ENCODE measurements around the gene MCC.

The MCC gene

DNA sequence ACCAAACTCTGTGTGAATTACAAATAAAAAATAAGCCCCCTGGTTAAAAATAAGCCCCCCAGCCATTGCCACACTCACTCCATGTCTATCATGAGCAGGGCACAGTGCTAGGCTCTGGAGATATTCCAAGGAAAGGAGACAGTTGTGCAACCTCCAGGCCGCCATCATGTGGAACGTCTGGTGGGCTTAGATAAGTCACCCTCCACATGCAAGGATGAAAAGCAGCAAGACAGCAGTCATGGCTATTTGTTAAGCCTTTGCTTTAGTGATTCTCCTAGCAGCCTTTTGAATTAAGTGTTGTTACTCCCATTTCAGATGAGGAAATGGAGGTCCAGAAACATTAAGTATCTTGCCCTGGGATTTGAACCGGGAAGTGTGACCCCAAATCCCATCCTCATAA, 416.9 kb downstream of the MCC start:
- Histone ChIP-seq H3K4me1 (ENCODE audit: low read length) (peaks cover 7% of the 10 kb centered on the region; the same call in 1 of the 2 replicates), H2AFZ (ENCODE audit: low read length) (no peak overlapping the region), H3K4me3 (ENCODE audit: low read length) (no peak overlapping the region), H3K27ac (ENCODE audit: low read length) (no peak overlapping the region), H3K36me3 (replicated peaks; ENCODE audit: insufficient read depth, low read length) (0 out of 2 replicates have a peak, but pooled peaks cover 10% of the 10 kb centered on the region), H3K27me3 (replicated peaks; ENCODE audit: insufficient read depth, low read length) (no peaks in the 10 kb centered on the region), H3K4me2 (ENCODE audit: low read depth, low read length) (no peak overlapping the region), H3K9me3 (replicated peaks; ENCODE audit: insufficient read depth, low read length) (no peaks in the 10 kb centered on the region), H3K9me2 (replicated peaks; ENCODE audit: insufficient read depth, low read length) (no peaks in the 10 kb centered on the region), H3K9ac (ENCODE audit: low read length) (no peak overlapping the region), H3K79me2 (ENCODE audit: low read length) (peaks cover 18% of the 10 kb centered on the region; the same call in 1 of the 2 replicates), H3F3A (ENCODE audit: insufficient read depth, low read length) (no peaks in the 10 kb centered on the region), H4K20me1 (ENCODE audit: insufficient read depth, low read length) (no peaks in the 10 kb centered on the region)
- DNase-seq: no peak
- TF ChIP-seq EZH2 (optimal IDR thresholded peaks at IDR 0.05; ENCODE audit: low read depth, low read length) (no peak), EZH2phosphoT487 (IDR thresholded peaks at IDR 0.05; ENCODE audit: low read length) (no peak)
- TF ChIP-seq, protein P1, sequence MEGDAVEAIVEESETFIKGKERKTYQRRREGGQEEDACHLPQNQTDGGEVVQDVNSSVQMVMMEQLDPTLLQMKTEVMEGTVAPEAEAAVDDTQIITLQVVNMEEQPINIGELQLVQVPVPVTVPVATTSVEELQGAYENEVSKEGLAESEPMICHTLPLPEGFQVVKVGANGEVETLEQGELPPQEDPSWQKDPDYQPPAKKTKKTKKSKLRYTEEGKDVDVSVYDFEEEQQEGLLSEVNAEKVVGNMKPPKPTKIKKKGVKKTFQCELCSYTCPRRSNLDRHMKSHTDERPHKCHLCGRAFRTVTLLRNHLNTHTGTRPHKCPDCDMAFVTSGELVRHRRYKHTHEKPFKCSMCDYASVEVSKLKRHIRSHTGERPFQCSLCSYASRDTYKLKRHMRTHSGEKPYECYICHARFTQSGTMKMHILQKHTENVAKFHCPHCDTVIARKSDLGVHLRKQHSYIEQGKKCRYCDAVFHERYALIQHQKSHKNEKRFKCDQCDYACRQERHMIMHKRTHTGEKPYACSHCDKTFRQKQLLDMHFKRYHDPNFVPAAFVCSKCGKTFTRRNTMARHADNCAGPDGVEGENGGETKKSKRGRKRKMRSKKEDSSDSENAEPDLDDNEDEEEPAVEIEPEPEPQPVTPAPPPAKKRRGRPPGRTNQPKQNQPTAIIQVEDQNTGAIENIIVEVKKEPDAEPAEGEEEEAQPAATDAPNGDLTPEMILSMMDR (IDR thresholded peaks at IDR 0.05; ENCODE audit: low read length): no peak

DNA sequence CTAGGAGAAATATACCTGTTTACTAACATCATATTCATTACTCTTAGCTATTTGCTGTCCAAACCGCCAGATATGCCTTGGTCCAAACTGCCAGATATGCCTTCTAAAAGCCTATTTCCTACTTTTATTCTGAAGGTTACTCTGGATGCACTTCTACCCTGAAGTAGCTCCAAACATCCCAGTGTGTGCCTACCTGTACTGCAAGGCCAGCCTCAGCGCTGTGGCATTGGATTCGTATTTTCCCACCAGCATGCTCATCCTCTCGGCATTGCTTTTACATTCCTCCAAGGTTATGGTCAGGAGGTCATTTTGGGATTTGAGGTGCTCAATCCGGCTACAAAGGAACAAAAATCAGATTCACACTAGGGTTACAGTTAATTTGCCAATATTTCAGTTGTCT, 417.4 kb downstream of the MCC start:
- DNase-seq: no peak
- H3K9me3 ChIP-seq (replicated peaks; ENCODE audit: insufficient read depth, low read length): no peaks in the 10 kb centered on the region
- H3K4me3 ChIP-seq (ENCODE audit: low read length): no peak overlapping the region
- H3F3A ChIP-seq (ENCODE audit: insufficient read depth, low read length): no peaks in the 10 kb centered on the region
- no peak overlapping the region for H3K27ac ChIP-seq (ENCODE audit: low read length)
- no peaks in the 10 kb centered on the region for H4K20me1 ChIP-seq (ENCODE audit: insufficient read depth, low read length)
- no peak overlapping the region for H3K4me2 ChIP-seq (ENCODE audit: low read depth, low read length)
- peaks cover 9% of the 10 kb centered on the region; the same call in 1 of the 2 replicates for H3K4me1 ChIP-seq (ENCODE audit: low read length)
- peaks cover 18% of the 10 kb centered on the region; the same call in 1 of the 2 replicates for H3K79me2 ChIP-seq (ENCODE audit: low read length)
- H3K27me3 ChIP-seq (replicated peaks; ENCODE audit: insufficient read depth, low read length): no peaks in the 10 kb centered on the region
- 0 out of 2 replicates have a peak, but pooled peaks cover 10% of the 10 kb centered on the region for H3K36me3 ChIP-seq (replicated peaks; ENCODE audit: insufficient read depth, low read length)
- no peaks in the 10 kb centered on the region for H3K9me2 ChIP-seq (replicated peaks; ENCODE audit: insufficient read depth, low read length)
- no peak overlapping the region for H2AFZ ChIP-seq (ENCODE audit: low read length)
- TF ChIP-seq EZH2 (optimal IDR thresholded peaks at IDR 0.05; ENCODE audit: low read depth, low read length): no peak
- no peak for TF ChIP-seq EZH2phosphoT487 (IDR thresholded peaks at IDR 0.05; ENCODE audit: low read length)
- TF ChIP-seq, protein P1 (IDR thresholded peaks at IDR 0.05; ENCODE audit: low read length): no peak
- H3K9ac ChIP-seq (ENCODE audit: low read length): no peak overlapping the region

DNA sequence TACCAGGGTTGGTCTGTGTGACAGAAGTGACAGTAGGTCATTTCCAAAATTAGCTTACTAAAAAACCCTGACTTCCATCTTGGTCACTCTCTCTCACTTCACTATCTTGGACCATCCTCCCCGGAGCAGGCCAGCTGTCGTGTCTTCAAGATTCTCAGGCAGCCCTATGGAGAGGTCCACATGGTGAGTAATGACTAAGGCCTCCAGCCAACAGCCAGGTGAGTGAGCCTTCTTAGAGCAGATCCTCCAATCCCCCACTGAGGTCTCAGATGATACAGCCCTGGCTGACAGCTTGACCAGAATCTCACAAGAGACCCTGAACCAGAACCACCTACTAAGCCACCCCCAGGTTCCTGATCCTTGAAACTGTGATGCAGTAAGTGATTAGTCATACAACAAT, 419.7 kb downstream of the MCC start:
- DNase-seq: no peak
- Histone ChIP-seq H3K36me3 (replicated peaks; ENCODE audit: insufficient read depth, low read length) (0 out of 2 replicates have a peak, but pooled peaks cover 19% of the 10 kb centered on the region), H3F3A (ENCODE audit: insufficient read depth, low read length) (peaks cover 9% of the 10 kb centered on the region), H3K79me2 (ENCODE audit: low read length) (peaks cover 31% of the 10 kb centered on the region; the same call in 1 of the 2 replicates), H3K9me3 (replicated peaks; ENCODE audit: insufficient read depth, low read length) (no peaks in the 10 kb centered on the region), H3K27me3 (replicated peaks; ENCODE audit: insufficient read depth, low read length) (no peaks in the 10 kb centered on the region), H2AFZ (ENCODE audit: low read length) (no peak overlapping the region), H3K27ac (ENCODE audit: low read length) (no peak overlapping the region), H3K9ac (ENCODE audit: low read length) (no peak overlapping the region), H3K4me2 (ENCODE audit: low read depth, low read length) (no peak overlapping the region), H3K4me3 (ENCODE audit: low read length) (no peak overlapping the region), H4K20me1 (ENCODE audit: insufficient read depth, low read length) (no peaks in the 10 kb centered on the region), H3K4me1 (ENCODE audit: low read length) (peaks cover 33% of the 10 kb centered on the region), H3K9me2 (replicated peaks; ENCODE audit: insufficient read depth, low read length) (no peaks in the 10 kb centered on the region)
- TF ChIP-seq EZH2 (optimal IDR thresholded peaks at IDR 0.05; ENCODE audit: low read depth, low read length) (no peak), EZH2phosphoT487 (IDR thresholded peaks at IDR 0.05; ENCODE audit: low read length) (no peak)
- TF ChIP-seq, protein P1 (IDR thresholded peaks at IDR 0.05; ENCODE audit: low read length): no peak

Data from MM.1S (cell line).